ENCODE measurements around the gene NUP210L.
"Not testable (repeated sequence)": the region's sequence is repeated elsewhere in the genome, so short reads cannot be mapped to it uniquely, and the experiment has no call there.

Gene NUP210L

DNA sequence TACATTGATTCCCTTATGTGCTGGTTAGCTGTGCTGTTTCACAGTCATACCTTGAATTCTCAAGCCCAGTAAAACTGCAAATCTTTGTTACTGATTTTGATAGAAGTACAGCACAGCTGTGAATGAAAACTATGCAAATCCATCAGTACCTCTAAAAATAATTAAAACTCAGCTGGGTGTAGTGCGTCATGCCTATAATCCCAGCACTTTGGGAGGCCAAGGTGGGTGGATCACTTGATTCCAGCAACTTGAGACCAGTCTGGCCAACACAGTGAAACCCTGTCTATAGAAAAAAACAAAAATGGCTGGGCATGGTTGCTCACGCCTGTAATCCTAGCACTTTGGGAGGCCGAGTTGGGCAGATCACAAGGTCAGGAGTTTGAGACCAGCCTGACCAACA, 61.2 kb downstream of the NUP210L start:
- no peak overlapping the region for H3K4me3 ChIP-seq (ENCODE audit: low read length)
- no peaks in the 10 kb centered on the region for H3K9me3 ChIP-seq (replicated peaks; ENCODE audit: low read length)
- H3K4me1 ChIP-seq (ENCODE audit: control insufficient read depth, insufficient read depth, low read length) = peaks cover 2% of the 10 kb centered on the region
- H3K9ac ChIP-seq (ENCODE audit: low read depth, low read length) = no peak overlapping the region
- peaks cover 6% of the 10 kb centered on the region for H3K27me3 ChIP-seq (ENCODE audit: control insufficient read depth, insufficient read depth, low read length)
- H3K4me2 ChIP-seq (ENCODE audit: low read length) = no peak overlapping the region
- no peaks in the 10 kb centered on the region for H3K36me3 ChIP-seq (ENCODE audit: insufficient read depth, low read length)

DNA sequence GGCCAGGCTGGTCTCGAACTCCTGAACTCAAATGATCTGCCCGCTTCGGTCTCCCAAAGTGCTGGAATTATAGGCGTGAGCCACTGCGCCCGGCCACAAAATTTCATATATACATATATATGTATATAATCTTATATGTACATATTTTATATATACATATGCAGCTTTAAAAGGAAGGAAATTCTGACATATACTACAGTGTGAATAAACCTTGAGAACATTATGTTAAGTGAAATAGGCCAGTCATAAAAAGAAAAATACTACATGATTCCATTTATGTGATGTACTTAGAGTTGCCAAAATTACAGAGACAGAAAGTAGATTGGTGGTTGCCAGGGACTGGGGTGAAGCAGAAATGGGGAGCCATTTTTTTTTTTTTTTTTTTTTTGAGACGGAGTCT, 63.2 kb downstream of the NUP210L start:
- Histone ChIP-seq H3K27me3 (ENCODE audit: control insufficient read depth, insufficient read depth, low read length) (peaks cover 6% of the 10 kb centered on the region), H3K9ac (ENCODE audit: low read depth, low read length) (no peak overlapping the region), H3K9me3 (replicated peaks; ENCODE audit: low read length) (no peaks in the 10 kb centered on the region), H3K36me3 (ENCODE audit: insufficient read depth, low read length) (no peaks in the 10 kb centered on the region), H3K4me3 (ENCODE audit: low read length) (no peak overlapping the region), H3K4me1 (ENCODE audit: control insufficient read depth, insufficient read depth, low read length) (peaks cover 2% of the 10 kb centered on the region), H3K4me2 (ENCODE audit: low read length) (no peak overlapping the region)

DNA sequence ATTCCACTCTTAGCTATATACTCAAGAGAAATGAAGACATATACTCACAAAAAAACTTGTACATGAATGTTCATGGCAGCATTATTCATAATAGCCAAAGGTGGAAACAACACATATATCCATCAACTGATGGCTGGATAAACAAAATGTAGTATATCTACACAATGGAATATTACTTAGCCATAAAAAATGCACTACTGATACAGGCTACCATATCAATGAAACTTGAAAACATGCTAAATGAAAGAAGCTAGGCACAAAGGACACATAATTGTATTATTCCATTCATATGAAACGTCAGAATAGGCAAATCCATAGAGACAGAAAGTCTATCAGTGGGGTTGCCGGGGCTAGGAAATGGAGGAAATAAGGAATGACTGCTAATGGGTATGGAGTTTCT, 67.3 kb downstream of the NUP210L start:
- Histone ChIP-seq H3K4me3 (ENCODE audit: low read length) (no peak overlapping the region), H3K27me3 (ENCODE audit: control insufficient read depth, insufficient read depth, low read length) (peaks cover 6% of the 10 kb centered on the region), H3K4me1 (ENCODE audit: control insufficient read depth, insufficient read depth, low read length) (peaks cover 2% of the 10 kb centered on the region), H3K9ac (ENCODE audit: low read depth, low read length) (no peak overlapping the region), H3K36me3 (ENCODE audit: insufficient read depth, low read length) (no peaks in the 10 kb centered on the region), H3K4me2 (ENCODE audit: low read length) (no peak overlapping the region), H3K9me3 (replicated peaks; ENCODE audit: low read length) (no peaks in the 10 kb centered on the region)

DNA sequence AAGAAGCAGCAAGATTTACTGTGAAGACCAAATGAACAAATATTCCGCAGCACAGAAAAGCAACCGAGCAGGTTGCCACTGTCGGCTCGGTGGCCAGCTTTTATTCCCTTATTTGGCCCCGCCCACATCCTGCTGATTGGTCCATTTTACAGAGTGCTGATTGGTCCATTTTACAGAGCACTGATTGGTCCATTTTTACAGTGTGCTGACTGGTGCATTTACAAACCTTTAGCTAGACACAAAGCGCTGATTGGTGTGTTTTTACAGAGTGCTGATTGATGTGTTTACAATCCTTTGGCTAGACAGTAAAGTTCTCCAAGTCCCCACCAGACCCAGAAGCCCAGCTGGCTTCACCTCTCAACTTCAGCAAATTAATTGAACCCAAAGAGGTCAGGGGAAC, 71.8 kb downstream of the NUP210L start:
- H3K9me3 ChIP-seq (replicated peaks; ENCODE audit: low read length); H3K36me3 ChIP-seq (ENCODE audit: insufficient read depth, low read length); H3K4me3 ChIP-seq (ENCODE audit: low read length); H3K27me3 ChIP-seq (ENCODE audit: control insufficient read depth, insufficient read depth, low read length); H3K4me2 ChIP-seq (ENCODE audit: low read length); H3K9ac ChIP-seq (ENCODE audit: low read depth, low read length); H3K4me1 ChIP-seq (ENCODE audit: control insufficient read depth, insufficient read depth, low read length): not testable (repeated sequence)

DNA sequence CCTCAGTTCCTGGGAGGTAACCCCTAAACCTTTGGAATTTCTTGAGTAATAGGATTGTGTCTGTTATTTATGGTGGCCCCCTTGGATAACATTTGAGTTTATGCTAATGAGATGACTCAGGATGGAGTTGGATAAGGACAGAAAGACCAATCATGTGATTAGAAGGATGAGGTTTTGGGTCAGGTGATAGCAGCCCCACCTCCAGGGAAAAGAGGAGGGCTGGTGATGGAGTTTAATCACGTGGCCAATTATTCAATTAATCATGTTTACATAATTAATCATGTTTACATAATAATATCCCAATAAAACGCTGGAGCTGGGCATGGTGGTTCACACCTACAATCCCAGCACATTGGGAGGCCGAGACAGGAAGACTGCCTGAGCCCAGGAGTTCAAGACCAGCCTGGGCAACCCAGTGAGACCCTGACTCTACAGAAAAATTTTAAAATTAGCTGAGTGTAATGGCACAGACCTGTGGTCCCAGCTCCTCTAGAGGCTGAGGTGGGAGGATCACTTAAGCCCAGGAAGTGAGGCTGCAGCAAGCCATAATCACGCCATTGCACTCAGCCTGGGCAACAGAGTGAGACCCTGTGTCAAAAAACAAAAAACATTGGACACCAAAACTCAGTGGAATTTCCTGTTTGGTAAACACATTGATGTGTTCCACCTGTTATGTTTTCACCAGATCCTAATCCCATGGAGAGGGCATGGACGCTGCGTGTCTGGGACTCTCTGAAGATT, 73.3 kb downstream of the NUP210L start:
- H3K4me1 ChIP-seq (ENCODE audit: control insufficient read depth, insufficient read depth, low read length) = no peaks in the 10 kb centered on the region
- H3K4me3 ChIP-seq (ENCODE audit: low read length) = no peak overlapping the region
- no peak overlapping the region for H3K4me2 ChIP-seq (ENCODE audit: low read length)
- H3K36me3 ChIP-seq (ENCODE audit: insufficient read depth, low read length) = no peaks in the 10 kb centered on the region
- no peaks in the 10 kb centered on the region for H3K27me3 ChIP-seq (ENCODE audit: control insufficient read depth, insufficient read depth, low read length)
- H3K9me3 ChIP-seq (replicated peaks; ENCODE audit: low read length) = no peaks in the 10 kb centered on the region
- H3K9ac ChIP-seq (ENCODE audit: low read depth, low read length) = no peak overlapping the region

DNA sequence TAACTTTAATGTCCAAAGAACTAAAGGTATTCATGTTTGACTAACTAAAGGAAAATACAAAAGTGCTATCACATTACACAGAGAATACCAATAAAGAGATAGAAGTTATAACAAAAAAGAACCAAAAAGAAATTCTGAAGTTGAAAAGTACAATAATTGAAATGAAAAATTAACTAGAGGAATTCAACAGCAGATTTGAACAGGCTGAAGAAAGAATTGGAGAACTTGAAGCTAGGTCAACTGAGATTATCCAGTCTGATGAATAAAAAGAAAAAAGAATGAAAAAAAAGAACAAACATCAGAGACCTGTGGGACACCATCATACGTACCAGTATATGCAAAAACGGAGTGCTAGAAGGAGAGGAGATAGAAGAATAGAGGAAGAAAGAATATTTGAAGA, 78.5 kb downstream of the NUP210L start:
- Histone ChIP-seq H3K36me3 (ENCODE audit: insufficient read depth, low read length) (no peaks in the 10 kb centered on the region), H3K4me3 (ENCODE audit: low read length) (no peak overlapping the region), H3K9me3 (replicated peaks; ENCODE audit: low read length) (no peaks in the 10 kb centered on the region), H3K4me1 (ENCODE audit: control insufficient read depth, insufficient read depth, low read length) (no peaks in the 10 kb centered on the region), H3K9ac (ENCODE audit: low read depth, low read length) (no peak overlapping the region), H3K27me3 (ENCODE audit: control insufficient read depth, insufficient read depth, low read length) (peaks cover 3% of the 10 kb centered on the region), H3K4me2 (ENCODE audit: low read length) (no peak overlapping the region)

DNA sequence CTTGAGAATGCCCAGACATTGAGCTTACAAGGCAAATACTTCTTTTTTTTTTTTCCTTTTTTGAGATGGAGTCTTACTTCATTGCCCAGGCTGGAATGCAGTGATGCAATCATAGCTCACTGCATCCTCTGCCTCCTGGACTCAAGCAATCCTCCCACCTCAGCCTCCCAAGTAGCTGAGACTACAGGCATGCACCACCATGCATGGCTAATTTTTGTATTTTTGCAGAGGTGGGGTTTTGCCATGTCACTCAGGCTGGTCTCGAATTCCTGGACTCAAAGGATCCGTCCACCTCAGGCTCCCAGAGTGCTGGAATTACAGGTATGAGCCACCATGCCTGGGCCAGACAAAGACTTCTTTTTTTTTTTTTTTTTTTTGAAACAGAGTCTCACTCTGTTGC, 79.1 kb downstream of the NUP210L start:
- Histone ChIP-seq H3K27me3 (ENCODE audit: control insufficient read depth, insufficient read depth, low read length) (peaks cover 4% of the 10 kb centered on the region), H3K9ac (ENCODE audit: low read depth, low read length) (no peak overlapping the region), H3K9me3 (replicated peaks; ENCODE audit: low read length) (no peaks in the 10 kb centered on the region), H3K4me2 (ENCODE audit: low read length) (no peak overlapping the region), H3K4me3 (ENCODE audit: low read length) (no peak overlapping the region), H3K4me1 (ENCODE audit: control insufficient read depth, insufficient read depth, low read length) (no peaks in the 10 kb centered on the region), H3K36me3 (ENCODE audit: insufficient read depth, low read length) (no peaks in the 10 kb centered on the region)

DNA sequence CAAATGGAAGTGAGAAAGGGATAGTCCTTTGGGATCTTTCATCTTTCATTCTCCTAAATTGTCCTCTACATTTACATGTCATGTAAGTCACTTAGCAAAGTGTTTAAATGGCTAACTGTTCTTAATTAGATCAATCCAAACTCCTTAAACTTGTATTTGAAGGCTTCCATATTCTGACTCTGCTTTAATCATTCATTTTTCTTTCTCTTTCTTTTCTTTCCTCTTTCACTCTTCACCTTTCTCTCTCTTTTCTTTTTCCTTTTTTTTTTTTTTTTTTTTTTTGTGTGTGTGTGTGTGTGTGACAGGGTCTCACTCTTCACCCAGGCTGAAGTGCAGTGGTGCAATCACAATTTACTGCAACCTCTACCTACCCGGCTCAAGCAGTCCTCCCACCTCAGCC, 92.6 kb downstream of the NUP210L start:
- Histone ChIP-seq H3K36me3 (ENCODE audit: insufficient read depth, low read length) (no peaks in the 10 kb centered on the region), H3K9me3 (replicated peaks; ENCODE audit: low read length) (no peaks in the 10 kb centered on the region), H3K4me3 (ENCODE audit: low read length) (no peak overlapping the region), H3K4me1 (ENCODE audit: control insufficient read depth, insufficient read depth, low read length) (no peaks in the 10 kb centered on the region), H3K9ac (ENCODE audit: low read depth, low read length) (no peak overlapping the region), H3K4me2 (ENCODE audit: low read length) (no peak overlapping the region), H3K27me3 (ENCODE audit: control insufficient read depth, insufficient read depth, low read length) (peaks cover 15% of the 10 kb centered on the region)

DNA sequence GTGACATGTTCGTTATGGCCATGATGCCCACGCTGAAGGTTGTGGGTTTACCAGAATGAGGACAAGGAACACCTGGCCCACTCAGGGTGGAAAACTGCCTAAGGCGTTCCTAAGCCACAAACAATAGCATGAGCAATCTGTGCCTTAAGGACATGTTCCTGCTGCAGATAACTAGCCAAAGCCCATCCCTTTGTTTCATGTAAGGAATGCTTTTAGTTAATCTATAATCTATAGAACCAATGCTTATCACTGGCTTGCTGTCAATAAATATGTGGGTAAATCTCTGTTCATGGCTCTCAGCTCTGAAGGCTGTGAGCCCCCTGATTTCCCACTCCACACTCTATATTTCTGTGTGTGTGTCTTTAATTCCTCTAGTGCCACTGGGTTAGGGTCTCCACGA, 107.4 kb downstream of the NUP210L start:
- peaks cover 41% of the 10 kb centered on the region for H3K27me3 ChIP-seq (ENCODE audit: control insufficient read depth, insufficient read depth, low read length)
- not testable (repeated sequence) for H3K4me3 ChIP-seq (ENCODE audit: low read length); H3K9ac ChIP-seq (ENCODE audit: low read depth, low read length); H3K36me3 ChIP-seq (ENCODE audit: insufficient read depth, low read length); H3K9me3 ChIP-seq (replicated peaks; ENCODE audit: low read length); H3K4me2 ChIP-seq (ENCODE audit: low read length); H3K4me1 ChIP-seq (ENCODE audit: control insufficient read depth, insufficient read depth, low read length)

DNA sequence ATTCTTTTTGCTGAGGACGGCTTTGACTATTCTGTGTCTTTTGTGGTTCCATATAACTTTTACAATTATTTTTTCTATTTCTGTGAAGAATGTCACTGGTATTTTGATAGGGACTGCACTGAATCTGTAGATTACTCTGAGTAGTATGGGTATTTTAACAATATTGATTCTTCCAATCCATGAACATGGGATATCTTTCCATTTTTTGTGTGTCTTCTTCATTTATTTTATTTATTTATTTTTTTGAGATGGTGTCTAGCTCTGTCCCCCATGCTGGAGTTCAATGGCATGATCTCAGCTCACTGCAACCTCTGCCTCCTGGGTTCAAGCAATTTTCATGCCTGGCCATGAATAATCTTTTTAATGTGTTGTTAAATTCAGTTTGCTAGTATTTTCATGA, 121.2 kb downstream of the NUP210L start:
- not testable (repeated sequence) for H3K9me3 ChIP-seq (replicated peaks; ENCODE audit: low read length); H3K27me3 ChIP-seq (ENCODE audit: control insufficient read depth, insufficient read depth, low read length); H3K4me2 ChIP-seq (ENCODE audit: low read length); H3K4me3 ChIP-seq (ENCODE audit: low read length); H3K9ac ChIP-seq (ENCODE audit: low read depth, low read length); H3K36me3 ChIP-seq (ENCODE audit: insufficient read depth, low read length); H3K4me1 ChIP-seq (ENCODE audit: control insufficient read depth, insufficient read depth, low read length)

DNA sequence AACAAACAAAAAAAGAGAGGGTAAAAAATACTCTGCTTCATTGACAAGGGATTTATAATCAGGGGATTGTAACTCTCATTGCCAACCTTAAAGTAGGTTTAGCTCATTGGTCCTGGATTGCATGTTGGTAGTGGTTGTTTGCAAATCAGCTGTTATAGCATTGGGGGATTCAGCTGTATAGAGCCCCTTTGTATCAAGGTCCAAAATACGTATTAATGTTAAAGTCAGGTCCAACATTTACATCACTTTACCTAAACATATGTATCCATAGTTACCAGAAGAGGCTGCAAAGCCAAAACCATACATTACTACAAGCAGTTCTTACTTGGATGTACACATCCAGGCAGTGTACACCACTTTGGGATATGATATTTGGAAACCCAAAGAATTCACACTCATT, 134.9 kb downstream of the NUP210L start:
- Histone ChIP-seq H3K36me3 (ENCODE audit: insufficient read depth, low read length) (no peaks in the 10 kb centered on the region), H3K4me2 (ENCODE audit: low read length) (no peak overlapping the region), H3K4me1 (ENCODE audit: control insufficient read depth, insufficient read depth, low read length) (no peaks in the 10 kb centered on the region), H3K9me3 (replicated peaks; ENCODE audit: low read length) (no peaks in the 10 kb centered on the region), H3K9ac (ENCODE audit: low read depth, low read length) (no peak overlapping the region), H3K4me3 (ENCODE audit: low read length) (no peak overlapping the region), H3K27me3 (ENCODE audit: control insufficient read depth, insufficient read depth, low read length) (no peaks in the 10 kb centered on the region)

DNA sequence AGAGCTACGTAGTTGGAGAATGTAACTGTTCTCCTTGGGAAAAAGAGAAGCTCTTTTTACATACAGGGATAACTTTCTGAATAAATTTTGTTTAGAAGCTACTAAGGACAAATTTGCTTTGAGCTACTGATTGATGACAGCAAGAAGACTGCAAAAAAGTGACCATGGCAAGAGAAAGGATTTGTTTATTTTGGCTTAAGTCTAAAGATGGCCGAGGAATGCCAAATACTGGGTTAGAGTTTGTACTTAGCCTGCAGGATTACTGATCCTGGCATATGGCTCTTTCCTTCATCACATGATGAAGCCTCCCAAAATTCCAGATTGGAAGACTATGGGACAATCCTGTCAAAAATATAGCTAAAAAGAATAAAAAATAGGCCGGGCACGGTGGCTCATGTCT, 135.6 kb downstream of the NUP210L start:
- Histone ChIP-seq H3K4me2 (ENCODE audit: low read length) (no peak overlapping the region), H3K4me3 (ENCODE audit: low read length) (no peak overlapping the region), H3K4me1 (ENCODE audit: control insufficient read depth, insufficient read depth, low read length) (peaks cover 4% of the 10 kb centered on the region), H3K36me3 (ENCODE audit: insufficient read depth, low read length) (no peaks in the 10 kb centered on the region), H3K9ac (ENCODE audit: low read depth, low read length) (no peak overlapping the region), H3K27me3 (ENCODE audit: control insufficient read depth, insufficient read depth, low read length) (no peaks in the 10 kb centered on the region), H3K9me3 (replicated peaks; ENCODE audit: low read length) (no peaks in the 10 kb centered on the region)

Measured in skeletal muscle satellite cell (primary cell).